ENCODE data around the gene MS4A13. TPM values are rescaled to one million over a fixed set of nuclear protein-coding genes. Genes with fewer than 3 reads are reported as not detected.

MS4A13 gene
- total RNA-seq, 4 donors from 2014 or later: not detected

DNA sequence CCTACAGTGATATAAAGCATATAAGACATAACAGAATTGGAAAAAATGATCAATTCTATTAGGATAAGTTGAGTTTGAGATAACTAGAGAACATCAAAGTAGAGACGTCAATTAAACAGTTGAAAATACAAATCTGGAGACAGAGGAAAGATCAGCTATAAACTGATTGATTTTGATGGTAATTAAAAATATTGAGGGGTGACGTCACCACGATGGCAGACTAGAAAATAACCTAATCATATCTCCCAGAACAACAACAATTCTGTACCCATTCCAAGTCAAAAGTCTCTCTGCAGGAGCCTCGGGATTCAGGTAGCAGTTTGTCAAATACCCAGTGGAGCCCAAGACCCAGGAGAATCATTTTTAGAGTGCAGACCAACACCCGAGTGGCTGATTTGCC, 28.9 kb downstream of the MS4A13 start:
- TF ChIP-seq, protein P1, sequence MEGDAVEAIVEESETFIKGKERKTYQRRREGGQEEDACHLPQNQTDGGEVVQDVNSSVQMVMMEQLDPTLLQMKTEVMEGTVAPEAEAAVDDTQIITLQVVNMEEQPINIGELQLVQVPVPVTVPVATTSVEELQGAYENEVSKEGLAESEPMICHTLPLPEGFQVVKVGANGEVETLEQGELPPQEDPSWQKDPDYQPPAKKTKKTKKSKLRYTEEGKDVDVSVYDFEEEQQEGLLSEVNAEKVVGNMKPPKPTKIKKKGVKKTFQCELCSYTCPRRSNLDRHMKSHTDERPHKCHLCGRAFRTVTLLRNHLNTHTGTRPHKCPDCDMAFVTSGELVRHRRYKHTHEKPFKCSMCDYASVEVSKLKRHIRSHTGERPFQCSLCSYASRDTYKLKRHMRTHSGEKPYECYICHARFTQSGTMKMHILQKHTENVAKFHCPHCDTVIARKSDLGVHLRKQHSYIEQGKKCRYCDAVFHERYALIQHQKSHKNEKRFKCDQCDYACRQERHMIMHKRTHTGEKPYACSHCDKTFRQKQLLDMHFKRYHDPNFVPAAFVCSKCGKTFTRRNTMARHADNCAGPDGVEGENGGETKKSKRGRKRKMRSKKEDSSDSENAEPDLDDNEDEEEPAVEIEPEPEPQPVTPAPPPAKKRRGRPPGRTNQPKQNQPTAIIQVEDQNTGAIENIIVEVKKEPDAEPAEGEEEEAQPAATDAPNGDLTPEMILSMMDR (IDR thresholded peaks at IDR 0.05): no peak
- no peak for TF ChIP-seq POLR2A (IDR thresholded peaks at IDR 0.05)
- no peak for DNase-seq
- H3K36me3 ChIP-seq: no peaks in the 10 kb centered on the region
- H3K4me3 ChIP-seq: no peak overlapping the region
- peaks cover 0 to 3% (median 0%) of the 10 kb centered on the region in 4 donors for H3K9me3 ChIP-seq
- H3K27ac ChIP-seq: no peak overlapping the region
- H3K4me1 ChIP-seq: no peaks in the 10 kb centered on the region
- no peaks in the 10 kb centered on the region for H3K27me3 ChIP-seq

DNA sequence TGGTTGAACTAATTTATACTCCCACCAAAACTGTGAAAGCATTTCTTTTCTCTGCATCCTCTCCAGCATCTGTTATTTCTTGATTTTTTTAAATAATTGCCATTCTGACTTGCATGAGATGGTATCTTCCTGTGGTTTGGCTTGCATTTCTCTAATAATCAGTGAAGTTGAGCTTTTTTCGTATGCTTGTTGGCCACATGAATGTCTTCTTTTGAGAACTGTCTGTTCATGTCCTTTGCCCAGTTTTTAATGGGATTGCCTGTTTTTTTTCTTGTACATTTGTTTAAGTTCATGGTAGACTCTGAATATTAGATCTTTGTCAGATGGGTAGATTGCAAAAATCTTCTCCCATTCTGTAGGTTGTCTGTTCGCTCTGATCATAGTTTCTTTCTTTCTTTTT, 46.1 kb downstream of the MS4A13 start:
- no peaks in the 10 kb centered on the region for H3K27me3 ChIP-seq
- no peaks in the 10 kb centered on the region for H3K4me1 ChIP-seq
- H3K4me3 ChIP-seq: no peak overlapping the region
- peaks cover 0 to 6% (median 0%) of the 10 kb centered on the region in 4 donors for H3K9me3 ChIP-seq
- no peak for DNase-seq
- no peak overlapping the region for H3K27ac ChIP-seq
- no peaks in the 10 kb centered on the region for H3K36me3 ChIP-seq
- no peak for TF ChIP-seq POLR2A (IDR thresholded peaks at IDR 0.05)
- TF ChIP-seq, protein P1 (IDR thresholded peaks at IDR 0.05): no peak

DNA sequence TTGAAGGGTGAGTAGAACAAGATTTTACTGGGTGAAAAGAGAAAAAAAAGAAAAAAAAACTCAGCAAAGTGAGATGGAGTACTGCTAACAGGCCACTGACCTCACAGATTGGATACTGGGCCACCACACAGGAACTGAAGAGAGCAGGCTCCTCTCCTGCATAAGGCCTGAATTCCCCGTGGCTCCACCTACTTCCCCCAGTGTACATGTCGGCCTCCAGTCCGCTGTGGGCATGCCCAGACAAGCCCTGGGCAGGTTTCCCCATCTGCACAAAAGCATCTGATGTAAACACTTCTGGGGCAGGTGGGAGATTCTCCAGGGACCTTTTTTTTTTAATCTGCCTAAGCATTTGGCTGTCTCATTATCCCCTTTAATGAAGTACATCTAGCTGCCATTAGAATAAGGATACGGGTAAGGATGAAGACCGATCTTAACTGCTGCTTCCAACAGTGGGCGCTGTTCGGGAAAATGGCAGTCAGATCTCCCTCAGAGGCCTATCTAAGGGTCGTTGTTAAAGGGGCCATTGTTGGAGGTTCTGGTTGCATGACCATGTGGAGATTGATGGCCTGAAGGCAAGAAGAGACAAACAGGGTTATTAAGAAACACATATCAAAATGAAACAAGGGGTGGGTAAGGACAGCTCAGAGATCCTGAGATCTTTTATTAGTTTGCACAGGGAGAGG, 48.5 kb downstream of the MS4A13 start:
- TF ChIP-seq, protein P1 (IDR thresholded peaks at IDR 0.05): no peak
- no peak for TF ChIP-seq POLR2A (IDR thresholded peaks at IDR 0.05)
- H3K27me3 ChIP-seq: no peaks in the 10 kb centered on the region

DNA sequence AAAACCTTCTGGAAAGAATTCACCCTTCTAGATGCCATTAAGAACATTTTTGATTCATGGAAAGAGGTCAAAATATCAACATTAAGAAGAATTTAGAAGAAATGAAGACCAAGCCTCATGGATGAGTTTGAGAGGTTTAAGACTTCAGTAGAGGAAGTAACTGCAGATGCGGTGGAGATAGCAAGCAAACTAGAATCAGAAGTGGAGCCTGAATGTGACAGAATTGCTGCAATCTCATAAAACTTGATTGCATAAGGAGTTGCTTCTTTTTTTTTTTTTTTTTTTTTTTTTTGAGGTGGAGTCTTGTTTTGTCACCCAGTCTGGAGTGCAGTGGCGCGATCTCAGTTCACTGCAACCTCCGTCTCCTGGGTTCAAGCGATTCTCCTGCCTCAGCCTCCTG, 51.6 kb downstream of the MS4A13 start:
- no peak for DNase-seq
- Histone ChIP-seq H3K27me3 (no peaks in the 10 kb centered on the region), H3K4me3 (no peak overlapping the region), H3K36me3 (no peaks in the 10 kb centered on the region), H3K9me3 (no peaks in the 10 kb centered on the region), H3K4me1 (no peaks in the 10 kb centered on the region), H3K27ac (no peak overlapping the region)
- TF ChIP-seq, protein P1 (IDR thresholded peaks at IDR 0.05): no peak
- no peak for TF ChIP-seq POLR2A (IDR thresholded peaks at IDR 0.05)

More for the DNA sequence above, 48.5 kb downstream of the MS4A13 start:
- no peaks in the 10 kb centered on the region for H3K36me3 ChIP-seq
- no peak overlapping the region for H3K4me3 ChIP-seq
- peaks cover 0 to 6% (median 0%) of the 10 kb centered on the region in 4 donors for H3K9me3 ChIP-seq
- no peak for DNase-seq
- no peaks in the 10 kb centered on the region for H3K4me1 ChIP-seq
- H3K27ac ChIP-seq: no peak overlapping the region

DNA sequence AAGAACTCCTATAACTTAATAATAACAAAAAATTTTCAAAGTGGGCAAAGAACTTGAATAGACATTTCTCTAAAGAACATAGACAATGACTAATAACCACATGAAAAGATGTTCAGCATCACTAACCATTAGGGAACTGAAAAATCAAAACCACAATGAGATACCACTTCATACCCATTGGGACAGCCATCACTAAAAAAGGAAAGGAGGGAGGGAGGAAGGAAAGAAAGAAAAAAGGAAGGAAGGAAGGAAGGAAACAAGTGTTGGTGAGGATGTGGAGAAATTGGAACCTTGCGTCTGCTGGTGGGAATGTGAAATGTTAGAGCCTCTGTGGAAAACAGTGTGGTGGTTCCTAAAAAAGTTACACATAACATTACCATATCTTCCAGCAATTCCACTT, 55.8 kb downstream of the MS4A13 start:
- TF ChIP-seq, protein P1 (IDR thresholded peaks at IDR 0.05): no peak
- no peak for TF ChIP-seq POLR2A (IDR thresholded peaks at IDR 0.05)
- Histone ChIP-seq H3K4me1 (no peaks in the 10 kb centered on the region), H3K4me3 (no peak overlapping the region), H3K9me3 (no peaks in the 10 kb centered on the region), H3K36me3 (no peaks in the 10 kb centered on the region), H3K27ac (no peak overlapping the region), H3K27me3 (no peaks in the 10 kb centered on the region)
- DNase-seq: no peak

All from Peyer's patch (tissue), 4 donors.